Fibroblast of villous mesenchyme (primary cell): ENCODE results near the gene AASDHPPT. TPM values are rescaled to one million over a fixed set of nuclear protein-coding genes. Genes with fewer than 3 reads are reported as not detected.

ENCODE experiments used
- DNase-seq: peaks from one replicate; pipeline ENCODE4 v3.0.0-alpha.2; 2010; ENCODE audit warnings: low read depth
- H3K4me3 ChIP-seq: 2 replicates; pipeline ENCODE4 v1.5.1; 2011; ENCODE audit warnings: low read depth, mild to moderate bottlenecking, low read length
- CTCF ChIP-seq: IDR thresholded peaks from 2 replicates; pipeline ENCODE4 v1.5.1; 2012; ENCODE audit warnings: low read depth, mild to moderate bottlenecking, low read length; ENCODE audit not compliant: insufficient read depth
- total RNA-seq: library from RNA; depleted of rRNA; stranded (reverse); fragments of >200 nt; gene quantifications from 2 replicates; pipeline ENCODE4 v1.2.3, GENCODE V29; 2012

The AASDHPPT gene
- total RNA-seq, result 47.7 and 72.5 TPM in 2 replicates

GRCh38 chr11:106077609-106078455, at the start of gene AASDHPPT:
TSS of gene AASDHPPT (plus strand) at chr11:106077662. CDS start at chr11:106077711, 49 bp downstream.
- TF ChIP-seq CTCF, result no peak
- DNase-seq, result peak; percentile 61
- peak within 1 kb of the TSS; percentile 84 for H3K4me3 ChIP-seq

- no peak for TF ChIP-seq CTCF
- no peak overlapping the region for H3K4me3 ChIP-seq
- DNase-seq, result no peak
Measured at GRCh38 chr11:106030609-106031008, 46.9 kb upstream of the AASDHPPT start.

GRCh38 chr11:106031202-106031810, 46.2 kb upstream of the AASDHPPT start:
- DNase-seq, result peak; percentile 18
- no peak for TF ChIP-seq CTCF
- no peak overlapping the region for H3K4me3 ChIP-seq

GRCh38 chr11:106031936-106032335, 45.5 kb upstream of the AASDHPPT start:
- no peak for DNase-seq

GRCh38 chr11:106032861-106033260, 44.6 kb upstream of the AASDHPPT start:
- no peak for DNase-seq
- TF ChIP-seq CTCF, result no peak
- H3K4me3 ChIP-seq, result no peak overlapping the region

More at GRCh38 chr11:106031936-106032335, 45.5 kb upstream of the AASDHPPT start:
- H3K4me3 ChIP-seq, result no peak overlapping the region
- no peak for TF ChIP-seq CTCF

- H3K4me3 ChIP-seq, result no peak overlapping the region
- DNase-seq, result no peak
- no peak for TF ChIP-seq CTCF
Measured at GRCh38 chr11:106043540-106043939, 33.9 kb upstream of the AASDHPPT start.

- DNase-seq, result no peak
- no peak for TF ChIP-seq CTCF
- H3K4me3 ChIP-seq, result no peak overlapping the region
Measured at GRCh38 chr11:106047631-106048030, 29.8 kb upstream of the AASDHPPT start.
